ENCODE data around the gene BPGM.
"Not testable (repeated sequence)": the region's sequence is repeated elsewhere in the genome, so short reads cannot be mapped to it uniquely, and the experiment has no call there.

Gene BPGM

DNA sequence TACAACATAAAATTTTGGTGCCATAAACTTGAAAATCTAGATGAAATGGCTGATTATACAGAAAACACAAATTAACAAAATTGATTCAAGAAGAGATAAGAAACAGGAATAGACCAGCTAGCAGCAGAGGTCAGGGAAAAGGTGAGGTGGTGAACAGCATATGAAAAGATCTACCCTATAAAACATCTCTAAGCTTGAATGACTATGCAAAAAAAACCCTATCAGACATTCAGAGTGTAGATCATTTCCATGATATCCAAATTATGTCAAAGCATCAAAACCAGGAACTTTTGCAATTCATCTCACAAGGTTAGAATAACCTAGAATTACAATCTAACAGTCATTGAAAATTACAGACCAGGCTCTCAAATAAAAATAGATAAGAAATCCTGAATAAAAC is 14.6 kb upstream of the BPGM start:
- no peak for DNase-seq (ENCODE audit: low read depth)

- DNase-seq (ENCODE audit: low read depth), result no peak
Observed at GRCh38 chr7:134632937-134633540, 13.6 kb upstream of the BPGM start.

DNA sequence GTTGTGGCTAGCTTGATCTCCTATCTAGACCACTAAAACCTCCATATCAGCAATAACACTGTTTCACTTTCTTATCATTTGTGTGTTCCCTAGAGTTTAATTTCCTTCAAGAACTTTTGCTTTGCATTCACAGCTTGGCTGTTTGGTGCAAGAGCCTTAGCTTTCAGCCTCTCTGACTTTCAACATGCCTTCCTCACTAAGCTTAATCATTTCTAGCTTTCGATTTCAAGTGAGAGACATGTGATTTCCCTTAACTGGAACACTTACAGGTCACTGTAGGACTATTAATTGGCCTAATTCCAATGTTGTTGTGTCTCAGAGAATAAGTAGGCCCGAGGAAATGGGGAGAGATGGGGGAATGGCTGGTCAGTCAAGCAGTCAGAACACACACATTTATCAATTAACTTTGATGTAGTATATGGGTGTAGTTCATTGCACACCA is 10.6 kb upstream of the BPGM start:
- DNase-seq (ENCODE audit: low read depth), result no peak

DNA sequence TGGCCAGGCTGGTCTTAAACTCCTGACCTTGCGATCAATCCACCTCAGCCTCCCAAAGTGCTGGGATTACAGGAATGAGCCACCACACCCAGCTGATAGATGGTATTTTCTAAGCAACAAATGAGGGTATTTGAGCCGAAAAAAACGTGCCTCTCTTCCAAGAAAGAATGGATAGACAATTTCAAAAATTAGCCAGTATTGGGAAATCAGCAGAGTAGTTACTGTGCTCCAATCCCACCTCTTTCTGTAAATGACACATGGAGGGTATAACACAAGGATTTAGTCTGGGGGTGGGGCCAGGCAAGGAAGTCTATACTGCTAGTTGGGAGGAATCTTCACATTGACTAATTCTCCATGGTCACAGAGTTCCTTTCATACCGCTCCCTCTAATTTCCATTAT is 9.2 kb upstream of the BPGM start:
- no peak for DNase-seq (ENCODE audit: low read depth)

GRCh38 chr7:134637934-134638719 is 8.5 kb upstream of the BPGM start:
- no peak for DNase-seq (ENCODE audit: low read depth)

GRCh38 chr7:134639061-134639460 is 7.6 kb upstream of the BPGM start:
- DNase-seq (ENCODE audit: low read depth), result no peak

DNA sequence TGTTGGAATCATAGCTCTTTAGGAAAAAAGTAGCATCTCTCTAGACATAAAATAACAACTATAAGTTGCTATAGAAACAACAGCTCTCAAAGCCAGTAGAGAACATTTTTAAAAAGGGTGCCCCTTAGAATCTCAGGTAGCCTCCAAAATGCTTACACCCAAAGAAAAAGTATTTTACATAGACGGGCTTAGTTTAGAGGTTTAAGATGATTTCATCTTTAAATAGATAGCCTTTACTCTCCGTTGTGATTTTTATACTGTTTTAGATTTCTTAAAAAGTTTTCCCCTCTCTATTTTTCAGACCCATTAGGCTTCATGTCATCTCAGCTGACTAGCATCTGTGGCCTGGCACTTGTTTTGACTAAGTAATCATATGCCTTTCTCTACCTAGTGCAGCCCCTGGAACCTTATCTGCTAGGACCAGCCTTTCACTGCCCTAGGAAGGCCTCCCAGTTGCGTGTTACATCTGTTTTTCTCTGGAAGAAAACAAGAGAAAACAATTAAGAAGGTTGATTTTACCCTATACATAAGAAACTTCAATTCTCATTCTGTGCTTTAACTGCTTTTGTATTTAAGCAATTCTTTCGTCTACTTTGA is 6.9 kb upstream of the BPGM start:
- no peak for DNase-seq (ENCODE audit: low read depth)

- no peak for DNase-seq (ENCODE audit: low read depth)
Observed at GRCh38 chr7:134640842-134641715, 5.6 kb upstream of the BPGM start.

DNA sequence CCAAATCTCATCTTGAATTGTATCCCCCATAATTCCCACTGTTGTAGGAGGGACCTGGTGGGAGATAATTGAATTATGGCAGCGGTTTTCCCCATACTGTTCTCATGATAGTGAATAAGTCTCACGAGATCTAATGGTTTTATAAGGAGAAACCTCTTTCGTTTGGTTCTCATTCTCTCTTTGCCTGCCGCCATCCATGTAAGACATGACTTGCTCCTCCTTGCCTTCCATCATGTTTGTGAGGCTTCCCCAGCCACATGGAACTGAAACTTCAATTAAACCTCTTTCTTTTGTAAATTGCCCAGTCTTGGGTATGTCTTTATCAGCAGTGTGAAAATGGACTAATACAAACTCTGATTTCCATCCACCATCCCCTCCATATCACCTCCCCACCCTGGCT is 4.7 kb upstream of the BPGM start:
- DNase-seq (ENCODE audit: low read depth), result not testable (repeated sequence)

DNA sequence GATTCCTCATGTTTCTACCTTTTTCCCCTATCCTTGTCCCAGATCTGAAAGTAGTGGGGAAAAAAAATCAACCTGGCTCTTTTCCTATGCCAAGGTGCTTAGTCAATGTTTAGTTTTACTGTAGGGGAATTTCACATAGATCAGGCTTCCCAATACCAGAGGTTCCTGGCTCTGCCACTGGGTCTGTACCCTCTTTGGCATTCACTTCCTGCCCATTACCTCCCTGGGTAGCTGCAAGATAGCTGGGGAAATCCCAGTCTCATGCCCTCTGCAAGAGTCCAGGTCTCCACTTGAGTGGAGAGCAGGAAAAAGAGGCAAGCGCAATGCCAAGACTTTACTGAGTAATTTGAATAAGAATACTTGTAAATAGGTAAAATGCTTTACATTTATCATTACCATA is 3.5 kb upstream of the BPGM start:
- no peak for DNase-seq (ENCODE audit: low read depth)

GRCh38 chr7:134645478-134645877 is 1.2 kb upstream of the BPGM start:
- no peak for DNase-seq (ENCODE audit: low read depth)

- DNase-seq (ENCODE audit: low read depth), result no peak
Observed at GRCh38 chr7:134645935-134646334, 718 bp upstream of the BPGM start.

DNA sequence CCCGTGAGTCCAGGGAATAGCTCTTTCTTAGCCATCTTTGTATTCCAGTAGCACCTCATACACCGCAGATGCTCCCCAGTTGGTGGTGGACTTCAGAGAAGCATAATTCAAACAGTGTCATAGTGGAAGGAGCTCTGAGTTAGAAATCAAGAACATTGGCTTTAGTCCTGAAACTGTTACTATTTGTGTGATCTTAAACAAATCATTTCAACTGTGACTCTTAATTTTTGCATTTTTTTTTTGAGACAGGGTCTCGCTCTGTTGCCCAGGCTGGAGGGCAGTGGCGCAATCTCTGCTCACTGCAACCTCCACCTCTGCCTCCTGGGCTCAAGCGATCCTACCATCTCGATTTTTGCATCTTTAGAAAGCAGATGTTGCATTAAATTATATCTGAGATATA is 1.8 kb downstream of the BPGM start:
- DNase-seq (ENCODE audit: low read depth), result no peak

DNA sequence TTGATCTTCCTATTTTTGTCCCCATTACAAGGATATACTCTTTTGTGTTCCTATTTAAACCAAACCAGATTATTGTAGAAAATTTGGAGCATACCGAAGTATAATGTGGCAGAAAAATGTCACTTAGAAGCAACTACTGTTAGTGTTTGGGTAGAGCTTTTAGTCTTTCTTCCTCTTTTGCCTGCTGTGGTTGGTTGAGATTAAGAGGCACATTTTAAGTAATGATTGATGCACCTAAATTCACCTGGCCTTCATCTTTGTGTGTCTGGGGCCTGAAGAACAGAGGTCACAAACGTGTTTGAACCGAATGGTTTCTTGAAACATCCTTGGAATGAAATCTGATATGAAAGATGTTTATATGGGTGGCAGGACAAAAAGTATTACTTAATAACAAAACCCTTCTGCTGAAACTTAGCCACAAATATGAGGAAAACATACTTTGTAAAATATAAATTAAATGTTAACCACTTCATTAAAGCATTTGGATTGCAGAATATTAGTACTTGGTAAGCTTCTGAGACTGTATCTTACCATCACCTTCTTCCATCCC is 2.6 kb downstream of the BPGM start:
- no peak for DNase-seq (ENCODE audit: low read depth)

DNA sequence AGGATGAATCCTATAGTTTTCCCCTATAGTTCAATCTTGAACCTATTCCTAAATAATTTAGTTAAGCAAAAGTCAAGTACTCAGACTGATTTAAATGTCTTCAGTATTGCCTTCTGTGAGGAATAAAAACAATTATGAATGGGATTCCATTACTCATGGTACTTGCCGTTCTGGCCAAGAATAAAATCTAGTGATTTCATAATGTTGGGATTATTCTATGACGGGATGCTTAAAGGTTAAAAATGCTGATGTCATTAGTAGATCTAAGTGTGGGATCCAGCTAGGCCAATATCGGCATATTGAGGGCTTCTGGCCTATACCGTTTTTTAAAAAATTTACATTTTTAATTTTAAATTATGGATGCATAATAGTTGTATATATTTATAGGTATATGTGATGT is 5.3 kb downstream of the BPGM start:
- no peak for DNase-seq (ENCODE audit: low read depth)

GRCh38 chr7:134654104-134654775 is 7.6 kb downstream of the BPGM start:
- DNase-seq (ENCODE audit: low read depth), result no peak

- DNase-seq (ENCODE audit: low read depth), result no peak
Observed at GRCh38 chr7:134657526-134657925, 10.9 kb downstream of the BPGM start.

- DNase-seq (ENCODE audit: low read depth), result no peak
Observed at GRCh38 chr7:134660242-134660785, 13.7 kb downstream of the BPGM start.

GRCh38 chr7:134660961-134661376 is 14.3 kb downstream of the BPGM start:
- no peak for DNase-seq (ENCODE audit: low read depth)

GRCh38 chr7:134662166-134662870 is 15.7 kb downstream of the BPGM start:
- DNase-seq (ENCODE audit: low read depth), result no peak

GRCh38 chr7:134662871-134663205 is 16.2 kb downstream of the BPGM start:
- no peak for DNase-seq (ENCODE audit: low read depth)

Data from stimulated activated CD8-positive, alpha-beta memory T cell treated with anti-CD3 and anti-CD28 coated beads, Interleukin-15, amount 100 ng/mL, for 24 hours (primary cell).